ENCODE results near the gene ABCA2. TPM values are rescaled to one million over a fixed set of nuclear protein-coding genes. Genes with fewer than 3 reads are reported as not detected.
"Not testable (repeated sequence)": the region's sequence is repeated elsewhere in the genome, so short reads cannot be mapped to it uniquely, and the experiment has no call there.

ABCA2 gene
- total RNA-seq, 4 donors from 2014 or later, result 10.4 to 44.7 (median 33.4) TPM

DNA sequence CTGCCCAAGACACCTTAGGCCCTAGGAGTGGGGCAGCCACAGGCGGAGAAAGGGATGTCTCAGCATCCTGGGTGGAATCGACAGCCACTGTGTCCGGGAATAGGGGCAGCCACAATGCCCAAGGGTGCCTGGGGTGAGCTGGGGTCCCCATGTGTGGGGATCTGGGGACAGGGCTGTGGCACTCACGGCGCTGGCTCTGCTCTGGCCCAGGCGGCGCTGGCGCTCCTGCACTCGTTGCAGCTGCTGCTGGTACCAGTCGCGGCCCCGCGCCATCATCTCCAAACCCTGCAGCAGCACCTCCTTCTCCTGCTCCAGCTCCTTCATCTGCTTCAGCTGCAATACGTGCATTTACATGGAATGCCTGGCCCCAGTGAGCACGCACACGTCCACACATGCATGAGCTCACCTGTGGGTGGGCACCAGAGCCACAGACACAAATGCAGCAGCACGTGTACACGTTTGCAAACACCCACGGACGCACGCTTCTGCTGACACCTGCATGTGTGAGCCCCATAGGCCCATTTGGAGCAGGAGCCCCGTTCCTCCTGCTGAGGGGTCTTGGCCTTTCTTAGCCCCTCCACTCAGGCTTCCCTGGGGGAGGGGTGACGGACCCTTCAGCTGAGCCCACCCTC is 37.4 kb upstream of the ABCA2 start:
- no peak for TF ChIP-seq POLR2A (IDR thresholded peaks at IDR 0.05)
- TF ChIP-seq, protein P1, sequence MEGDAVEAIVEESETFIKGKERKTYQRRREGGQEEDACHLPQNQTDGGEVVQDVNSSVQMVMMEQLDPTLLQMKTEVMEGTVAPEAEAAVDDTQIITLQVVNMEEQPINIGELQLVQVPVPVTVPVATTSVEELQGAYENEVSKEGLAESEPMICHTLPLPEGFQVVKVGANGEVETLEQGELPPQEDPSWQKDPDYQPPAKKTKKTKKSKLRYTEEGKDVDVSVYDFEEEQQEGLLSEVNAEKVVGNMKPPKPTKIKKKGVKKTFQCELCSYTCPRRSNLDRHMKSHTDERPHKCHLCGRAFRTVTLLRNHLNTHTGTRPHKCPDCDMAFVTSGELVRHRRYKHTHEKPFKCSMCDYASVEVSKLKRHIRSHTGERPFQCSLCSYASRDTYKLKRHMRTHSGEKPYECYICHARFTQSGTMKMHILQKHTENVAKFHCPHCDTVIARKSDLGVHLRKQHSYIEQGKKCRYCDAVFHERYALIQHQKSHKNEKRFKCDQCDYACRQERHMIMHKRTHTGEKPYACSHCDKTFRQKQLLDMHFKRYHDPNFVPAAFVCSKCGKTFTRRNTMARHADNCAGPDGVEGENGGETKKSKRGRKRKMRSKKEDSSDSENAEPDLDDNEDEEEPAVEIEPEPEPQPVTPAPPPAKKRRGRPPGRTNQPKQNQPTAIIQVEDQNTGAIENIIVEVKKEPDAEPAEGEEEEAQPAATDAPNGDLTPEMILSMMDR (IDR thresholded peaks at IDR 0.05), result no peak
- TF ChIP-seq EP300 (IDR thresholded peaks at IDR 0.05), result no peak
- no peak for TF ChIP-seq POLR2AphosphoS5 (IDR thresholded peaks at IDR 0.05)
- DNase-seq (ENCODE audit: low spot score in 2 of 2), result no peak
- no peaks in the 10 kb centered on the region for H3K9me3 ChIP-seq
- no peak overlapping the region for H3K27ac ChIP-seq
- no peaks in the 10 kb centered on the region for H3K36me3 ChIP-seq
- H3K4me1 ChIP-seq, result peaks cover 64% of the 10 kb centered on the region
- no peak overlapping the region for H3K4me3 ChIP-seq
- peaks cover 18% of the 10 kb centered on the region for H3K27me3 ChIP-seq
- 90% methylated on average over 15 of the region's 23 CpGs for WGBS

DNA sequence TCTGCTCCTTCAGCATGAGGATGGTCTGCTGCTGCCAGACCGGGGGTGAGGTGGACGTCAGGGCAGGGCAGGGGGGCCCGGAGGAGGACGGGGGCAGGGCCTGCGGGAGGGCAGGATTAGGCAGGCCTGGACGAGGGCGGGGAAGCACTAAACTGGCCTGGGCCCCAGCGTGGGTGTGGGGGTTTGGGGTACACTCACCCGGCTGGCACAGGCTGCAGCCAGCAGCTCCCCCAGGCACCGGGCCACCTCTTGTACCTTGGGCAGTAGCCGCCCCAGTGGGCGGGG is 36.8 kb upstream of the ABCA2 start:
- Histone ChIP-seq H3K4me3 (no peak overlapping the region), H3K9me3 (no peaks in the 10 kb centered on the region), H3K27me3 (peaks cover 15% of the 10 kb centered on the region), H3K27ac (no peak overlapping the region), H3K36me3 (no peaks in the 10 kb centered on the region), H3K4me1 (peaks cover 59% of the 10 kb centered on the region)
- 53% methylated on average over 4 of the region's 12 CpGs for WGBS
- TF ChIP-seq, protein P1 (IDR thresholded peaks at IDR 0.05), result no peak
- TF ChIP-seq EP300 (IDR thresholded peaks at IDR 0.05), result no peak
- no peak for TF ChIP-seq POLR2A (IDR thresholded peaks at IDR 0.05)
- no peak for TF ChIP-seq POLR2AphosphoS5 (IDR thresholded peaks at IDR 0.05)
- no peak for DNase-seq (ENCODE audit: low spot score in 2 of 2)

DNA sequence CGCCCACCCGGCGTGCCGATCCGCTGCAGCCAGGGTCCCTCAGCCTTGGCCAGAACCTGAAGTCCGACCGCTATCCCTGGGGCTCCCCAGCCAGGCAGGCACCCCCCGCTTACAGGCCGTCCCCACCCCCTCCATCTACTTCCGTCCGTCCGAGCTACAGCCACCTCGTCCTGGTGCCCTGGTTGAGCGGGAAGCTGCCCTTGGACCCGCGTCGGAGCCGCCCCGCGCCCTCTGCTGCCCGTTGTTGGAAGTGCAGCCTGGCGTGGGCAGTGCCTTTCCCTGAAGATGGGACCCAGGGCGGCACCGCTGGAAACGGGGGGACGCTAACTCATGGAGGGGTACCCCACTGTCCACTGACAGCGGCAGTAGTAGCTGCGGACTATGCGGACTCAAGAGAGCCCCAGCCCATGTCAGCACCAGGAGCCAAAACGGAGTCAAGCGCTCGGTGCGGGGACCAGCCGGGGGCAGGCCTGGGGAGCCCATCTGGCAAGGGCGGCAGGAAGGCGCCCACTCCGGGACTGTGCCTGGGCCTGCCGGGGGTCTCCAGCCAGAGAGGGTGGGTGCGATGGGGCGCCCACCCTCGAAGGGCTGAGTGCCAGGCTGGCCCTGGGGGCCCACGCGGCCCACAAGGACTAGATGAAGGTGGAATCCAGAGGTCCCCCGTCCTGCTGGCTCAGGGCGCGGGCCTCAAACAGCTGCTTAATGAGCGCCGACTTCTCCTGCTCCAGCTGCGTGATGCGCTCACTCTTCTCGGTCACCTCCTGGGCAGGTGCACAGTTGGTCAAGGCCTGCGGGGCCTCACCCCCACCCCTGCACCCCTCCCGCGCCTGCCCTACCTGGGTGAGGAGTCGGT is 36.2 kb upstream of the ABCA2 start:
- DNase-seq (ENCODE audit: low spot score in 2 of 2), result no peak
- Histone ChIP-seq H3K4me3 (no peak overlapping the region), H3K9me3 (no peaks in the 10 kb centered on the region)

DNA sequence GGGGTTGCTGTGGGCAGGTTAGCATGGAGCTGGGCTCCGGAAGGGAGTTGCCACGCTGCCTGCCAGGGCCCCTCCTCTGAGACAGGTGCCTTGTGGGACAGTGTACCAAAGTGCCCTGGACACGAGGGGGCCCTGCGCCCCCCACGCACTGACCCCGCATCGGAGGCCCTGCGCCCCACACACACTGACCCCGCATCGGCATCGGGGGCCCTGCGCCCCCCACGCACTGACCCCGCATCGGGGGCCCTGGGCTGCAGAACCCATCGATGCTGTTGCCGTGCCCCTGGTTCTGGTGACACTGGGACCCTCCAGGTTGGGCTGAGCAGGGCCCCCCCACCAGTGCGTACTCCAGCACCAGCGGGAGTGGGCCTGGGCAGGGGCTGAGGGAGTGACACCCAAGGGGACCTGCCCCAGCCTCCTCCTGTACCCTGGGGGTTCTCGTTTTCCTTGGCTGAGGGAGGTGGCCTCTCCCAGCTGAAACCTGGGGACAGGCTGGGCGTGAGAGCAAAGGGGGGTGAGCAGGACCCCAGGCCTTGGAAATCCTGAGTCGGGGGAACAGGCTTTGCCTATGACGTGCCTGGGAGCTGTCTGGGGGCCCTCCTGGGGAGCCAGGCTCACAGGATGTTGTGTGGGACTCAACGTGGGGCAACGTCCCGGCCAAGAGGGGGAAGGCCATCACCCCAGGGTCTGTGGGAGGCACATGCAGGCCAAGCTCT is 35.4 kb upstream of the ABCA2 start:
- Histone ChIP-seq H3K36me3 (no peaks in the 10 kb centered on the region), H3K27me3 (peaks cover 2% of the 10 kb centered on the region), H3K27ac (no peak overlapping the region), H3K4me3 (no peak overlapping the region), H3K4me1 (peaks cover 48% of the 10 kb centered on the region), H3K9me3 (no peaks in the 10 kb centered on the region)
- TF ChIP-seq, protein P1 (IDR thresholded peaks at IDR 0.05), result no peak
- TF ChIP-seq POLR2A (IDR thresholded peaks at IDR 0.05), result no peak
- no peak for TF ChIP-seq POLR2AphosphoS5 (IDR thresholded peaks at IDR 0.05)
- TF ChIP-seq EP300 (IDR thresholded peaks at IDR 0.05), result no peak
- WGBS, result 80% methylated on average over 4 of the region's 26 CpGs
- no peak for DNase-seq (ENCODE audit: low spot score in 2 of 2)

More for the DNA sequence above, 36.2 kb upstream of the ABCA2 start:
- H3K27me3 ChIP-seq, result peaks cover 9% of the 10 kb centered on the region
- peaks cover 54% of the 10 kb centered on the region for H3K4me1 ChIP-seq
- WGBS, result no CpG with 5 or more reads among the region's 55 CpGs
- no peaks in the 10 kb centered on the region for H3K36me3 ChIP-seq
- TF ChIP-seq, protein P1 (IDR thresholded peaks at IDR 0.05), result peak; percentile 84 to 99
- TF ChIP-seq POLR2AphosphoS5 (IDR thresholded peaks at IDR 0.05), result no peak
- no peak overlapping the region for H3K27ac ChIP-seq

DNA sequence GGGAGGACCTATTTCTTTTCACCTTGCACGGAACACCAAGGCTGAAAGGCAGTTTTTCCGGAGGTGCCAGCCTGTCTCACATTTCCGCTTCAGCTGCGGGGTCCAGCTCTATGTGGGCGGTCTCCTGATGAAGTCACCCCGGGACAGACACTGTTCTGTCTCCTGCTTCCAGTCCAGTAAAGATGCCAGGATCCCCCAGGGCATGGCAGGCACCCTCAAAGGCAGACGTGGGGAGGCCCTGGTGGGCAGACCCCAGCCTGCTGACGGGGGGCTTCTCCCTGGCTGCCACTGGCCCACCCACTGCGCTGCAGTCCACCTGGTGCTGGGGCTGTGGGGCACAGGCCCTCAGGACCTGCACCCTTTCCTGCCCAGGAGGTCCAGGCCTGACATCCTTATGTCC is 34.8 kb upstream of the ABCA2 start:
- not testable (repeated sequence) for H3K4me3 ChIP-seq; H3K9me3 ChIP-seq; DNase-seq (ENCODE audit: low spot score in 2 of 2); H3K36me3 ChIP-seq; H3K27me3 ChIP-seq
- H3K4me1 ChIP-seq, result peaks cover 41% of the 10 kb centered on the region
- 51% methylated on average over 3 of the region's 9 CpGs for WGBS
- peak overlapping the region; percentile 45 for H3K27ac ChIP-seq
